ENCODE results near the gene CD300LF.

CD300LF gene

GRCh38 chr17:74728702-74729075 is 16.0 kb upstream of the CD300LF start:
- H3K36me3 ChIP-seq (ENCODE audit: insufficient read depth, insufficient read length, low read length), result no peaks in the 10 kb centered on the region
- no peak overlapping the region for H3K9ac ChIP-seq (ENCODE audit: insufficient read length, low read depth)
- peaks cover 4% of the 10 kb centered on the region for H3K27me3 ChIP-seq (ENCODE audit: insufficient read depth, insufficient read length)
- DNase-seq (ENCODE audit: low read depth, low spot score), result no peak
- H3K4me1 ChIP-seq (ENCODE audit: insufficient read depth, insufficient read length), result no peaks in the 10 kb centered on the region
- peaks cover 11% of the 10 kb centered on the region for H3K9me3 ChIP-seq (ENCODE audit: insufficient read depth, low read length)
- TF ChIP-seq SUZ12 (IDR thresholded peaks at IDR 0.05; ENCODE audit: extremely low read depth, insufficient read depth, insufficient read length) (no peak), YY1 (IDR thresholded peaks at IDR 0.05; ENCODE audit: insufficient read depth, insufficient read length) (no peak), ZNF274 (IDR thresholded peaks at IDR 0.05; ENCODE audit: low read depth, low read length) (no peak)
- no peak overlapping the region for H3K4me3 ChIP-seq (ENCODE audit: insufficient read length, low read depth)

GRCh38 chr17:74728033-74728701 is 15.4 kb upstream of the CD300LF start:
- Histone ChIP-seq H3K4me3 (ENCODE audit: insufficient read length, low read depth) (no peak overlapping the region), H3K36me3 (ENCODE audit: insufficient read depth, insufficient read length, low read length) (no peaks in the 10 kb centered on the region), H3K9me3 (ENCODE audit: insufficient read depth, low read length) (peaks cover 11% of the 10 kb centered on the region), H3K9ac (ENCODE audit: insufficient read length, low read depth) (no peak overlapping the region), H3K27me3 (ENCODE audit: insufficient read depth, insufficient read length) (peaks cover 3% of the 10 kb centered on the region), H3K4me1 (ENCODE audit: insufficient read depth, insufficient read length) (no peaks in the 10 kb centered on the region)
- DNase-seq (ENCODE audit: low read depth, low spot score), result no peak
- TF ChIP-seq SUZ12 (IDR thresholded peaks at IDR 0.05; ENCODE audit: extremely low read depth, insufficient read depth, insufficient read length), result no peak
- no peak for TF ChIP-seq ZNF274 (IDR thresholded peaks at IDR 0.05; ENCODE audit: low read depth, low read length)
- no peak for TF ChIP-seq YY1 (IDR thresholded peaks at IDR 0.05; ENCODE audit: insufficient read depth, insufficient read length)

- Histone ChIP-seq H3K9me3 (ENCODE audit: insufficient read depth, low read length) (peaks cover 11% of the 10 kb centered on the region), H3K4me3 (ENCODE audit: insufficient read length, low read depth) (no peak overlapping the region), H3K27me3 (ENCODE audit: insufficient read depth, insufficient read length) (no peaks in the 10 kb centered on the region), H3K36me3 (ENCODE audit: insufficient read depth, insufficient read length, low read length) (no peaks in the 10 kb centered on the region), H3K4me1 (ENCODE audit: insufficient read depth, insufficient read length) (no peaks in the 10 kb centered on the region), H3K9ac (ENCODE audit: insufficient read length, low read depth) (no peak overlapping the region)
- no peak for TF ChIP-seq ZNF274 (IDR thresholded peaks at IDR 0.05; ENCODE audit: low read depth, low read length)
- no peak for TF ChIP-seq SUZ12 (IDR thresholded peaks at IDR 0.05; ENCODE audit: extremely low read depth, insufficient read depth, insufficient read length)
- no peak for TF ChIP-seq YY1 (IDR thresholded peaks at IDR 0.05; ENCODE audit: insufficient read depth, insufficient read length)
- DNase-seq (ENCODE audit: low read depth, low spot score), result no peak
Measured at GRCh38 chr17:74725111-74725510, 12.4 kb upstream of the CD300LF start.

GRCh38 chr17:74723891-74724290 is 11.2 kb upstream of the CD300LF start:
- TF ChIP-seq YY1 (IDR thresholded peaks at IDR 0.05; ENCODE audit: insufficient read depth, insufficient read length) (no peak), SUZ12 (IDR thresholded peaks at IDR 0.05; ENCODE audit: extremely low read depth, insufficient read depth, insufficient read length) (no peak), ZNF274 (IDR thresholded peaks at IDR 0.05; ENCODE audit: low read depth, low read length) (no peak)
- DNase-seq (ENCODE audit: low read depth, low spot score), result no peak
- H3K4me3 ChIP-seq (ENCODE audit: insufficient read length, low read depth), result no peak overlapping the region
- H3K9ac ChIP-seq (ENCODE audit: insufficient read length, low read depth), result no peak overlapping the region
- H3K4me1 ChIP-seq (ENCODE audit: insufficient read depth, insufficient read length), result no peaks in the 10 kb centered on the region
- H3K36me3 ChIP-seq (ENCODE audit: insufficient read depth, insufficient read length, low read length), result no peaks in the 10 kb centered on the region
- no peaks in the 10 kb centered on the region for H3K27me3 ChIP-seq (ENCODE audit: insufficient read depth, insufficient read length)
- H3K9me3 ChIP-seq (ENCODE audit: insufficient read depth, low read length), result peaks cover 9% of the 10 kb centered on the region

GRCh38 chr17:74722782-74723181 is 10.1 kb upstream of the CD300LF start:
- no peak for DNase-seq (ENCODE audit: low read depth, low spot score)
- H3K9ac ChIP-seq (ENCODE audit: insufficient read length, low read depth), result no peak overlapping the region
- H3K4me3 ChIP-seq (ENCODE audit: insufficient read length, low read depth), result no peak overlapping the region
- H3K36me3 ChIP-seq (ENCODE audit: insufficient read depth, insufficient read length, low read length), result no peaks in the 10 kb centered on the region
- TF ChIP-seq SUZ12 (IDR thresholded peaks at IDR 0.05; ENCODE audit: extremely low read depth, insufficient read depth, insufficient read length) (no peak), YY1 (IDR thresholded peaks at IDR 0.05; ENCODE audit: insufficient read depth, insufficient read length) (no peak), ZNF274 (IDR thresholded peaks at IDR 0.05; ENCODE audit: low read depth, low read length) (no peak)
- no peaks in the 10 kb centered on the region for H3K4me1 ChIP-seq (ENCODE audit: insufficient read depth, insufficient read length)
- no peaks in the 10 kb centered on the region for H3K27me3 ChIP-seq (ENCODE audit: insufficient read depth, insufficient read length)
- H3K9me3 ChIP-seq (ENCODE audit: insufficient read depth, low read length), result no peaks in the 10 kb centered on the region

- no peaks in the 10 kb centered on the region for H3K36me3 ChIP-seq (ENCODE audit: insufficient read depth, insufficient read length, low read length)
- H3K4me3 ChIP-seq (ENCODE audit: insufficient read length, low read depth), result no peak overlapping the region
- no peaks in the 10 kb centered on the region for H3K9me3 ChIP-seq (ENCODE audit: insufficient read depth, low read length)
- no peak for DNase-seq (ENCODE audit: low read depth, low spot score)
- TF ChIP-seq ZNF274 (IDR thresholded peaks at IDR 0.05; ENCODE audit: low read depth, low read length) (no peak), SUZ12 (IDR thresholded peaks at IDR 0.05; ENCODE audit: extremely low read depth, insufficient read depth, insufficient read length) (no peak), YY1 (IDR thresholded peaks at IDR 0.05; ENCODE audit: insufficient read depth, insufficient read length) (no peak)
- H3K27me3 ChIP-seq (ENCODE audit: insufficient read depth, insufficient read length), result no peaks in the 10 kb centered on the region
- H3K9ac ChIP-seq (ENCODE audit: insufficient read length, low read depth), result no peak overlapping the region
- no peaks in the 10 kb centered on the region for H3K4me1 ChIP-seq (ENCODE audit: insufficient read depth, insufficient read length)
Measured at GRCh38 chr17:74720506-74720905, 7.8 kb upstream of the CD300LF start.

GRCh38 chr17:74715144-74715543 is 2.4 kb upstream of the CD300LF start:
- no peak for DNase-seq (ENCODE audit: low read depth, low spot score)

More at GRCh38 chr17:74715144-74715543, 2.4 kb upstream of the CD300LF start:
- TF ChIP-seq YY1 (IDR thresholded peaks at IDR 0.05; ENCODE audit: insufficient read depth, insufficient read length) (no peak), SUZ12 (IDR thresholded peaks at IDR 0.05; ENCODE audit: extremely low read depth, insufficient read depth, insufficient read length) (no peak), ZNF274 (IDR thresholded peaks at IDR 0.05; ENCODE audit: low read depth, low read length) (no peak)
- H3K4me1 ChIP-seq (ENCODE audit: insufficient read depth, insufficient read length), result no peaks in the 10 kb centered on the region
- H3K9ac ChIP-seq (ENCODE audit: insufficient read length, low read depth), result no peak overlapping the region
- no peaks in the 10 kb centered on the region for H3K36me3 ChIP-seq (ENCODE audit: insufficient read depth, insufficient read length, low read length)
- H3K9me3 ChIP-seq (ENCODE audit: insufficient read depth, low read length), result no peaks in the 10 kb centered on the region
- H3K4me3 ChIP-seq (ENCODE audit: insufficient read length, low read depth), result no peak overlapping the region
- H3K27me3 ChIP-seq (ENCODE audit: insufficient read depth, insufficient read length), result peaks cover 10% of the 10 kb centered on the region
